Ishikawa (cell line): ENCODE measurements around the gene CDH2.

ENCODE experiments used
- CEBPB ChIP-seq: IDR thresholded peaks from 2 replicates; pipeline ENCODE4 v1.6.1; 2012
- CREB1 ChIP-seq: IDR thresholded peaks from 2 replicates; pipeline ENCODE4 v1.6.1; 2012; ENCODE audit warnings: low read depth
- EGR1 ChIP-seq: IDR thresholded peaks from 2 replicates; pipeline ENCODE4 v1.6.1; 2012
- EP300 ChIP-seq: IDR thresholded peaks from 2 replicates; pipeline ENCODE4 v1.6.1; 2012; ENCODE audit warnings: borderline replicate concordance
- FOXM1 ChIP-seq: IDR thresholded peaks from 2 replicates; pipeline ENCODE4 v1.6.1; 2012; ENCODE audit warnings: low read depth, borderline replicate concordance
- MAX ChIP-seq: IDR thresholded peaks from 2 replicates; pipeline ENCODE4 v1.6.1; 2012
- NFIC ChIP-seq: IDR thresholded peaks from 2 replicates; pipeline ENCODE4 v1.6.1; 2012
- RAD21 ChIP-seq: IDR thresholded peaks from 2 replicates; pipeline ENCODE4 v1.6.1; 2012; ENCODE audit warnings: low read depth
- TAF1 ChIP-seq: IDR thresholded peaks from 2 replicates; pipeline ENCODE4 v1.6.1; 2012; ENCODE audit warnings: low read depth, mild to moderate bottlenecking
- TCF12 ChIP-seq: IDR thresholded peaks from 2 replicates; pipeline ENCODE4 v1.6.1; 2012; ENCODE audit warnings: low read depth
- TEAD4 ChIP-seq: IDR thresholded peaks from 2 replicates; pipeline ENCODE4 v1.6.1; 2012
- USF1 ChIP-seq: IDR thresholded peaks from 2 replicates; pipeline ENCODE4 v1.6.1; 2012
- YY1 ChIP-seq: IDR thresholded peaks from 2 replicates; pipeline ENCODE4 v1.6.1; 2012; ENCODE audit warnings: low read depth
- ZBTB7A ChIP-seq: IDR thresholded peaks from 2 replicates; pipeline ENCODE4 v1.6.1; 2012; ENCODE audit warnings: low read depth
- TF ChIP-seq, protein P1 (sequence below): IDR thresholded peaks from 2 replicates; pipeline ENCODE4 v1.6.1; 2012; ENCODE audit warnings: low read depth, mild to moderate bottlenecking

CDH2 gene

DNA sequence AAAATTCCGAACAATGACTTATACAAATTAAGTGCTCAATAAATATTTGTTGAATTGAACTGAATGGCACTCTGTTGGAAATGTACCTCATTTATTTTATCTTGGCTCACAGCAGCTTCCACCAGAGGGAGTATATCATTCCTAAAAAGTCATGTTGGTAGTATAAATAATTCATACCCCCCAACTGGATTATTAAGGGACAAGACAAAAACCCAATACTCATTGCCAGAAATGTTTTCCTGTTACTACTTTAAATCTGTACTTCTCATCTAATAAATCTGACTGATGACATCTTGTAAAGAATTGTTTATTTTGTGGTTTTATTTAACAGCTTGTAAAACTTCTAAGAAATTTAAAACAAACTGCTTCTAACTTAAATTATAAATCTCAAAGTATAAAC is 163.9 kb downstream of the CDH2 start:
- no peak for TF ChIP-seq FOXM1
- TF ChIP-seq ZBTB7A: no peak
- no peak; the same call in 1 of the 2 replicates for TF ChIP-seq RAD21
- TF ChIP-seq MAX: no peak
- TF ChIP-seq TEAD4: no peak
- no peak for TF ChIP-seq EGR1
- TF ChIP-seq, protein P1, sequence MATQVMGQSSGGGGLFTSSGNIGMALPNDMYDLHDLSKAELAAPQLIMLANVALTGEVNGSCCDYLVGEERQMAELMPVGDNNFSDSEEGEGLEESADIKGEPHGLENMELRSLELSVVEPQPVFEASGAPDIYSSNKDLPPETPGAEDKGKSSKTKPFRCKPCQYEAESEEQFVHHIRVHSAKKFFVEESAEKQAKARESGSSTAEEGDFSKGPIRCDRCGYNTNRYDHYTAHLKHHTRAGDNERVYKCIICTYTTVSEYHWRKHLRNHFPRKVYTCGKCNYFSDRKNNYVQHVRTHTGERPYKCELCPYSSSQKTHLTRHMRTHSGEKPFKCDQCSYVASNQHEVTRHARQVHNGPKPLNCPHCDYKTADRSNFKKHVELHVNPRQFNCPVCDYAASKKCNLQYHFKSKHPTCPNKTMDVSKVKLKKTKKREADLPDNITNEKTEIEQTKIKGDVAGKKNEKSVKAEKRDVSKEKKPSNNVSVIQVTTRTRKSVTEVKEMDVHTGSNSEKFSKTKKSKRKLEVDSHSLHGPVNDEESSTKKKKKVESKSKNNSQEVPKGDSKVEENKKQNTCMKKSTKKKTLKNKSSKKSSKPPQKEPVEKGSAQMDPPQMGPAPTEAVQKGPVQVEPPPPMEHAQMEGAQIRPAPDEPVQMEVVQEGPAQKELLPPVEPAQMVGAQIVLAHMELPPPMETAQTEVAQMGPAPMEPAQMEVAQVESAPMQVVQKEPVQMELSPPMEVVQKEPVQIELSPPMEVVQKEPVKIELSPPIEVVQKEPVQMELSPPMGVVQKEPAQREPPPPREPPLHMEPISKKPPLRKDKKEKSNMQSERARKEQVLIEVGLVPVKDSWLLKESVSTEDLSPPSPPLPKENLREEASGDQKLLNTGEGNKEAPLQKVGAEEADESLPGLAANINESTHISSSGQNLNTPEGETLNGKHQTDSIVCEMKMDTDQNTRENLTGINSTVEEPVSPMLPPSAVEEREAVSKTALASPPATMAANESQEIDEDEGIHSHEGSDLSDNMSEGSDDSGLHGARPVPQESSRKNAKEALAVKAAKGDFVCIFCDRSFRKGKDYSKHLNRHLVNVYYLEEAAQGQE: no peak
- TF ChIP-seq EP300: no peak
- TF ChIP-seq CEBPB: no peak
- TF ChIP-seq CREB1: no peak
- TF ChIP-seq NFIC: no peak
- no peak for TF ChIP-seq TAF1
- TF ChIP-seq USF1: no peak
- no peak for TF ChIP-seq TCF12
- no peak for TF ChIP-seq YY1

GRCh38 chr18:28012336-28012735 is 164.6 kb downstream of the CDH2 start:
- TF ChIP-seq CEBPB (no peak), TCF12 (no peak), NFIC (no peak), YY1 (no peak), USF1 (no peak), ZBTB7A (no peak), EGR1 (no peak), EP300 (no peak), CREB1 (no peak)
- TF ChIP-seq, protein P1: no peak

- no peak for TF ChIP-seq TCF12
Measured at GRCh38 chr18:28009589-28009988, 167.3 kb downstream of the CDH2 start.

DNA sequence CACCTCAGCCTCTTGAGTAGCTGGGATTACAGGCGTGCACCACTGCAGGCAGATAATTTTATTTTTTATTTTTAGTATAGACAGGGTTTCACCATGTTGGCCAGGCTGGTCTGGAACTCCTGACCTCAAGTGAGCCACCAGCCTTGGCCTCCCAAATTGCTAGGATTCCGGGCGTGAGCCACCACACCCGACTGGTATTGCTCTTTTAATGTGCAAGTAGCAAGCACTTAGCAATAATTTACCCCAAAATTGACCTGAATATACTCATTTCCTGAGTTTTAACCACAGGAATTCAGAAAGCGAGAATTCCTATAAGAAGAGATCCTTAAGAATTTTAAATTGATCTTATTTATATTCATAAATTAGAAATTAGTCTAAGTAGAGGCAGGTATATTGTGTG is 169.1 kb downstream of the CDH2 start:
- TF ChIP-seq EGR1: no peak

GRCh38 chr18:28005164-28005563 is 171.8 kb downstream of the CDH2 start:
- TF ChIP-seq FOXM1: no peak
- no peak for TF ChIP-seq USF1
- TF ChIP-seq RAD21: no peak
- TF ChIP-seq TCF12: no peak
- no peak for TF ChIP-seq EGR1
- TF ChIP-seq, protein P1: no peak
- TF ChIP-seq NFIC: no peak
- no peak for TF ChIP-seq CEBPB
- no peak for TF ChIP-seq TEAD4
- no peak for TF ChIP-seq TAF1
- no peak for TF ChIP-seq MAX
- no peak for TF ChIP-seq EP300
- TF ChIP-seq ZBTB7A: no peak
